Spinal cord (tissue), 10 donors: ENCODE data around the gene MRPL46. TPM values are rescaled to one million over a fixed set of nuclear protein-coding genes. Genes with fewer than 3 reads are reported as not detected.
"Not testable (repeated sequence)": the region's sequence is repeated elsewhere in the genome, so short reads cannot be mapped to it uniquely, and the experiment has no call there.

Experiments
- DNase-seq, 6 donors: peaks; one replicate each; pipeline versions ENCODE4 v3.0.0 to v3.0.0-alpha.2; 2013 to 2015; ENCODE audit warnings: low spot score in 6 of 6, low read depth in 4 of 6
- H3K27ac ChIP-seq: one replicate; pipeline ENCODE4 v1.5.1; 2013; ENCODE audit warnings: low read depth, low read length, control low read depth
- H3K27me3 ChIP-seq: one replicate; pipeline ENCODE4 v1.6.1; 2013; ENCODE audit warnings: low read length; ENCODE audit not compliant: control insufficient read depth, insufficient read depth
- H3K36me3 ChIP-seq: one replicate; pipeline ENCODE4 v1.6.1; 2013; ENCODE audit warnings: low read length; ENCODE audit not compliant: control insufficient read depth, insufficient read depth
- H3K4me1 ChIP-seq: one replicate; pipeline ENCODE4 v1.6.1; 2013; ENCODE audit warnings: low read length; ENCODE audit not compliant: control insufficient read depth, insufficient read depth
- H3K4me3 ChIP-seq: one replicate; pipeline ENCODE4 v1.5.1; 2013; ENCODE audit warnings: low read depth, low read length, control low read depth
- H3K9me3 ChIP-seq: one replicate; pipeline ENCODE4 v1.6.1; 2013; ENCODE audit warnings: low read length; ENCODE audit not compliant: control insufficient read depth, insufficient read depth
- WGBS: methylation state at CpG from one replicate; pipeline ENCODE4 v1.1.5; 2013; ENCODE audit warnings: missing lambda C conversion rate; ENCODE audit not compliant: insufficient coverage; 5-methylcytosine and 5-hydroxymethylcytosine counted together
- polyA plus RNA-seq, 2 donors: library from polyadenylated mRNA; unstranded; fragments of 120-200 nt; gene quantifications; one replicate each; pipeline ENCODE4 v1.2.1, GENCODE V29; 2013; ENCODE audit not compliant: insufficient read length in 2 of 2
- total RNA-seq, 2 donors: library from RNA; depleted of rRNA in 1 of 2; stranded (reverse); fragments of 120-200 nt in 1 of 2; fragments of >200 nt in 1 of 2; gene quantifications; one replicate each; pipeline versions ENCODE4 v1.2.3 to v1.2.4, GENCODE V29; 2013 to 2014
- donor health status: healthy.

Gene MRPL46
- total and polyA plus RNA-seq, 4 donors = 15.1 to 29.7 (median 29.0) TPM

GRCh38 chr15:88470625-88471372, 3.6 kb upstream of the MRPL46 start:
- Histone ChIP-seq H3K36me3 (peaks cover 22% of the 10 kb centered on the region), H3K4me1 (peaks cover 13% of the 10 kb centered on the region), H3K27ac (no peak overlapping the region), H3K27me3 (no peaks in the 10 kb centered on the region), H3K4me3 (no peak overlapping the region), H3K9me3 (no peaks in the 10 kb centered on the region)
- peak in 1 of 6 donors; percentile 24 for DNase-seq
- WGBS = 53% methylated on average over 4 of the region's 6 CpGs

GRCh38 chr15:88469321-88469720, 2.1 kb upstream of the MRPL46 start:
- peaks cover 16% of the 10 kb centered on the region for H3K36me3 ChIP-seq
- DNase-seq = no peak
- H3K27me3 ChIP-seq = no peaks in the 10 kb centered on the region
- H3K9me3 ChIP-seq = no peaks in the 10 kb centered on the region
- H3K27ac ChIP-seq = no peak overlapping the region
- peaks cover 13% of the 10 kb centered on the region for H3K4me1 ChIP-seq
- H3K4me3 ChIP-seq = no peak overlapping the region
- 95% methylated on average over 2 of the region's 2 CpGs for WGBS

- H3K27ac ChIP-seq, H3K4me3 ChIP-seq, DNase-seq, H3K9me3 ChIP-seq, H3K27me3 ChIP-seq: not testable (repeated sequence)
- WGBS = 97% methylated on average over 10 of the region's 10 CpGs
- H3K36me3 ChIP-seq = peaks cover 14% of the 10 kb centered on the region
- H3K4me1 ChIP-seq = peaks cover 13% of the 10 kb centered on the region
Measured at GRCh38 chr15:88468721-88469120, 1.5 kb upstream of the MRPL46 start.

- DNase-seq = peak in 1 of 6 donors; percentile 69
- peaks cover 13% of the 10 kb centered on the region for H3K4me1 ChIP-seq
- no peaks in the 10 kb centered on the region for H3K9me3 ChIP-seq
- H3K27ac ChIP-seq = peak overlapping the region; percentile 80
- 0% methylated on average over 12 of the region's 17 CpGs for WGBS
- H3K27me3 ChIP-seq = no peaks in the 10 kb centered on the region
- peak overlapping the region; percentile 92 for H3K4me3 ChIP-seq
- H3K36me3 ChIP-seq = peaks cover 11% of the 10 kb centered on the region
Measured at GRCh38 chr15:88467935-88468528, 844 bp upstream of the MRPL46 start.

GRCh38 chr15:88465633-88466224, 1.5 kb downstream of the MRPL46 start:
- Histone ChIP-seq H3K4me3 (peak overlapping the region; percentile 92), H3K9me3 (no peaks in the 10 kb centered on the region)
- WGBS = 83% methylated on average over 1 of the region's 4 CpGs

GRCh38 chr15:88463870-88464532, 3.2 kb downstream of the MRPL46 start:
- H3K27ac ChIP-seq = no peak overlapping the region

More at GRCh38 chr15:88465633-88466224, 1.5 kb downstream of the MRPL46 start:
- peaks cover 12% of the 10 kb centered on the region for H3K36me3 ChIP-seq
- no peaks in the 10 kb centered on the region for H3K27me3 ChIP-seq
- H3K4me1 ChIP-seq = peaks cover 13% of the 10 kb centered on the region
- H3K27ac ChIP-seq = no peak overlapping the region
- no peak for DNase-seq

GRCh38 chr15:88456733-88457132, 10.5 kb downstream of the MRPL46 start:
- Histone ChIP-seq H3K4me3 (no peak overlapping the region), H3K27me3 (no peaks in the 10 kb centered on the region), H3K27ac (no peak overlapping the region), H3K36me3 (peaks cover 22% of the 10 kb centered on the region), H3K4me1 (peaks cover 10% of the 10 kb centered on the region), H3K9me3 (no peaks in the 10 kb centered on the region)
- no peak for DNase-seq
- 100% methylated on average over 1 of the region's 3 CpGs for WGBS

More at GRCh38 chr15:88463870-88464532, 3.2 kb downstream of the MRPL46 start:
- H3K27me3 ChIP-seq = no peaks in the 10 kb centered on the region
- H3K4me3 ChIP-seq = no peak overlapping the region
- no peaks in the 10 kb centered on the region for H3K9me3 ChIP-seq
- peaks cover 17% of the 10 kb centered on the region for H3K36me3 ChIP-seq
- DNase-seq = no peak
- peaks cover 13% of the 10 kb centered on the region for H3K4me1 ChIP-seq
- 82% methylated on average over 1 of the region's 2 CpGs for WGBS

- no peak overlapping the region for H3K27ac ChIP-seq
- H3K4me3 ChIP-seq = no peak overlapping the region
- WGBS = 39% methylated on average over 9 of the region's 9 CpGs
- peak in 4 of 6 donors; percentile 58 to 95 (median 77) for DNase-seq
- no peaks in the 10 kb centered on the region for H3K27me3 ChIP-seq
- peaks cover 12% of the 10 kb centered on the region for H3K4me1 ChIP-seq
- H3K9me3 ChIP-seq = no peaks in the 10 kb centered on the region
- H3K36me3 ChIP-seq = peaks cover 18% of the 10 kb centered on the region
Measured at GRCh38 chr15:88454867-88455810, 12.0 kb downstream of the MRPL46 start.

GRCh38 chr15:88454236-88454635, 13.0 kb downstream of the MRPL46 start:
- 93% methylated on average over 1 of the region's 1 CpG for WGBS
- DNase-seq = no peak
- no peaks in the 10 kb centered on the region for H3K9me3 ChIP-seq
- no peak overlapping the region for H3K4me3 ChIP-seq
- H3K27ac ChIP-seq = no peak overlapping the region
- H3K36me3 ChIP-seq = peaks cover 10% of the 10 kb centered on the region
- H3K27me3 ChIP-seq = no peaks in the 10 kb centered on the region
- peaks cover 14% of the 10 kb centered on the region for H3K4me1 ChIP-seq
